Fibroblast of skin of right biceps (primary cell): Measurements from ENCODE around the gene MMP15.
"Not testable (repeated sequence)": the region's sequence is repeated elsewhere in the genome, so short reads cannot be mapped to it uniquely, and the experiment has no call there.

ENCODE experiments used
- DNase-seq: peaks from one replicate; pipeline ENCODE4 v3.0.0-alpha.2; 2013

The MMP15 gene

GRCh38 chr16:58094026-58094425 lies 68.5 kb downstream of the MMP15 start:
- DNase-seq: no peak

GRCh38 chr16:58094791-58095574 lies 69.4 kb downstream of the MMP15 start:
- no peak for DNase-seq

DNA sequence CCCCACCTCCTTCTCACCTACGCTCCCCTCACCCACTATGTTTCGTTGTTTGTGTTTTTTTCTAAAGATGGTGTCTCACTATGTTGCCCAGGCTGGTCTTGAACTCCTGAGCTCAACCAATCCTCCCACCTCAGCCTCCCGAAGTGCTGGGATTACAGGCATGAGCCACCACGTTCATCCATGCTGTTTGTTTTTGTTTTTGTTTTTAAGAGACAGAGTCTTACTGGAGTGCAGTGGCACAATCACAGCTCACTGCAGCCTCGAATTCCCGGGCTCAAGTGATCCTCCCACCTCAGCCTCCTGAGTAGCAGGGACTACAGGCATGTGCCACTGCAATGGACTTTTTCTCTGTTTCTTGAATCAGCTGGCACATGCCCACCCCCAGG lies 70.0 kb downstream of the MMP15 start:
- DNase-seq: not testable (repeated sequence)

GRCh38 chr16:58096249-58096648 lies 70.7 kb downstream of the MMP15 start:
- DNase-seq: no peak
